Measurements from ENCODE around the gene CNTNAP2.

GRCh38 chr7:147429961-147430360, 1313.4 kb downstream of the CNTNAP2 start:
- TF ChIP-seq, protein P1, sequence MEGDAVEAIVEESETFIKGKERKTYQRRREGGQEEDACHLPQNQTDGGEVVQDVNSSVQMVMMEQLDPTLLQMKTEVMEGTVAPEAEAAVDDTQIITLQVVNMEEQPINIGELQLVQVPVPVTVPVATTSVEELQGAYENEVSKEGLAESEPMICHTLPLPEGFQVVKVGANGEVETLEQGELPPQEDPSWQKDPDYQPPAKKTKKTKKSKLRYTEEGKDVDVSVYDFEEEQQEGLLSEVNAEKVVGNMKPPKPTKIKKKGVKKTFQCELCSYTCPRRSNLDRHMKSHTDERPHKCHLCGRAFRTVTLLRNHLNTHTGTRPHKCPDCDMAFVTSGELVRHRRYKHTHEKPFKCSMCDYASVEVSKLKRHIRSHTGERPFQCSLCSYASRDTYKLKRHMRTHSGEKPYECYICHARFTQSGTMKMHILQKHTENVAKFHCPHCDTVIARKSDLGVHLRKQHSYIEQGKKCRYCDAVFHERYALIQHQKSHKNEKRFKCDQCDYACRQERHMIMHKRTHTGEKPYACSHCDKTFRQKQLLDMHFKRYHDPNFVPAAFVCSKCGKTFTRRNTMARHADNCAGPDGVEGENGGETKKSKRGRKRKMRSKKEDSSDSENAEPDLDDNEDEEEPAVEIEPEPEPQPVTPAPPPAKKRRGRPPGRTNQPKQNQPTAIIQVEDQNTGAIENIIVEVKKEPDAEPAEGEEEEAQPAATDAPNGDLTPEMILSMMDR (IDR thresholded peaks at IDR 0.05): no peak
- TF ChIP-seq POLR2AphosphoS5 (IDR thresholded peaks at IDR 0.05): no peak

All from suprapubic skin (tissue), 3 donors.